ENCODE data around the gene SENP5. TPM values are rescaled to one million over a fixed set of nuclear protein-coding genes. Genes with fewer than 3 reads are reported as not detected.
A peak's percentile ranks its signal among the peaks of the same experiment; 100 is the strongest.

Gene SENP5
- total RNA-seq, 1 experiment from 2014 or later, result 52.3 TPM

DNA sequence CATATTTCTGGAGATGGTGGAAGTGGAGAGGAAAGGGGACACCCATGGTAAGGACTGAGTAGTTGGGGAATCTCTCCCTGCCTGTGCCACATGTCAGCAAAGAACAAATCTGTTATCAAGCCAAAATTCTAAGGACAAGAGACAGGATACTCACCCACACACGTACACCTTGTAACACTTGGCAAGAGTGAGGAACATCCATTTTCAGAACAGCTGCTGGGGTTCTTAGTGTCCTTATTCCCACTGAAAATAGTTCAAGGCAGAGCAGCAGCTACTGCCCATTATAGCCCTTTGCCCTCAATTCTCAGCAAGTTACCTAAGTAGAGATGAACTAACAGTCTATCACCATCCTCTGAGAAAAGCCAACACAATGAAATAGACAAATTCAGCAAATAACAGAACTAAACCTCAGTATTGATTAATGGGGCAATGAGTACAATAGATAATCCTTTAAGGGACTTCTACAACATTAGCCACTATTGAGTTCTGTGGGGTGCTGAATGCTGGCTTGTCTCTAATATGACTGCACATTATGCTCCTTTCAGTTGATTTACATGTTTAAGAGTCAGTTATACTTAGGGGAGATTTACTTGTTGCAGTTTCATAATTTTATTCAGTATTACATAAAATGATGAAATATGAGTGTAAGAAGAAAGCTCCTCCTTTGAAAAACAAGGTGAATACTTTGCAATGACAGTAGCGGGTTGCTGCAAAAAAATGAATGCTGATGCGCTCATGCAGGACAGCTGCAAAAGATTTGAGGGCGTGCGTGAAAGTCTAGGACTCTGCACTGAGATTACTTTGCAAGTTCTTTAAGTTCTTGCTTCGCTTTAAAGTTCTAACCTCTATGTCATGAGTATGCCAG is 22.4 kb downstream of the SENP5 start:
- H3K4me1 ChIP-seq (replicated peaks; ENCODE audit: insufficient read depth), result no peaks in the 10 kb centered on the region
- ChIA-PET POLR2A (ENCODE audit: unreplicated experiment) (interaction anchor here (1.6 kb wide), 1 partner anchor 22 kb away, joined by 9 read pairs; the partner anchor contains the start of gene SENP5), CTCF (no interaction called here)
- no peaks in the 10 kb centered on the region for H3K27me3 ChIP-seq (ENCODE audit: insufficient read depth, low read depth)
- TF ChIP-seq, protein P1, sequence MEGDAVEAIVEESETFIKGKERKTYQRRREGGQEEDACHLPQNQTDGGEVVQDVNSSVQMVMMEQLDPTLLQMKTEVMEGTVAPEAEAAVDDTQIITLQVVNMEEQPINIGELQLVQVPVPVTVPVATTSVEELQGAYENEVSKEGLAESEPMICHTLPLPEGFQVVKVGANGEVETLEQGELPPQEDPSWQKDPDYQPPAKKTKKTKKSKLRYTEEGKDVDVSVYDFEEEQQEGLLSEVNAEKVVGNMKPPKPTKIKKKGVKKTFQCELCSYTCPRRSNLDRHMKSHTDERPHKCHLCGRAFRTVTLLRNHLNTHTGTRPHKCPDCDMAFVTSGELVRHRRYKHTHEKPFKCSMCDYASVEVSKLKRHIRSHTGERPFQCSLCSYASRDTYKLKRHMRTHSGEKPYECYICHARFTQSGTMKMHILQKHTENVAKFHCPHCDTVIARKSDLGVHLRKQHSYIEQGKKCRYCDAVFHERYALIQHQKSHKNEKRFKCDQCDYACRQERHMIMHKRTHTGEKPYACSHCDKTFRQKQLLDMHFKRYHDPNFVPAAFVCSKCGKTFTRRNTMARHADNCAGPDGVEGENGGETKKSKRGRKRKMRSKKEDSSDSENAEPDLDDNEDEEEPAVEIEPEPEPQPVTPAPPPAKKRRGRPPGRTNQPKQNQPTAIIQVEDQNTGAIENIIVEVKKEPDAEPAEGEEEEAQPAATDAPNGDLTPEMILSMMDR (conservative IDR thresholded peaks at IDR 0.05), result no peak
- TF ChIP-seq EZH2 (IDR thresholded peaks at IDR 0.05; ENCODE audit: low read depth), result no peak
- no TSS peak for BruUV-seq (replicated peaks)
- H3F3A ChIP-seq (ENCODE audit: insufficient read depth, low read depth), result peaks cover 15% of the 10 kb centered on the region; the same call in 1 of the 2 replicates
- H3K9me3 ChIP-seq (ENCODE audit: insufficient read depth, low read depth), result no peaks in the 10 kb centered on the region
- peaks cover 46% of the 10 kb centered on the region for H4K20me1 ChIP-seq (ENCODE audit: insufficient read depth)
- H3K36me3 ChIP-seq (ENCODE audit: low read depth), result peaks cover 33% of the 10 kb centered on the region
- no peaks in the 10 kb centered on the region for H3K9me2 ChIP-seq (ENCODE audit: insufficient read depth)
- H3K79me2 ChIP-seq (ENCODE audit: low read depth), result peaks cover 65% of the 10 kb centered on the region
- intact Hi-C loops (cut with micrococcal nuclease; ENCODE audit: unreplicated experiment), result no loop called here
- H3K4me2 ChIP-seq, result no peak overlapping the region
- H2AFZ ChIP-seq, result no peak overlapping the region
- H3K4me3 ChIP-seq, result no peak overlapping the region
- H3K27ac ChIP-seq, result peak overlapping the region; percentile 3; the same call in 1 of the 2 replicates
- DNase-seq, result no peak

DNA sequence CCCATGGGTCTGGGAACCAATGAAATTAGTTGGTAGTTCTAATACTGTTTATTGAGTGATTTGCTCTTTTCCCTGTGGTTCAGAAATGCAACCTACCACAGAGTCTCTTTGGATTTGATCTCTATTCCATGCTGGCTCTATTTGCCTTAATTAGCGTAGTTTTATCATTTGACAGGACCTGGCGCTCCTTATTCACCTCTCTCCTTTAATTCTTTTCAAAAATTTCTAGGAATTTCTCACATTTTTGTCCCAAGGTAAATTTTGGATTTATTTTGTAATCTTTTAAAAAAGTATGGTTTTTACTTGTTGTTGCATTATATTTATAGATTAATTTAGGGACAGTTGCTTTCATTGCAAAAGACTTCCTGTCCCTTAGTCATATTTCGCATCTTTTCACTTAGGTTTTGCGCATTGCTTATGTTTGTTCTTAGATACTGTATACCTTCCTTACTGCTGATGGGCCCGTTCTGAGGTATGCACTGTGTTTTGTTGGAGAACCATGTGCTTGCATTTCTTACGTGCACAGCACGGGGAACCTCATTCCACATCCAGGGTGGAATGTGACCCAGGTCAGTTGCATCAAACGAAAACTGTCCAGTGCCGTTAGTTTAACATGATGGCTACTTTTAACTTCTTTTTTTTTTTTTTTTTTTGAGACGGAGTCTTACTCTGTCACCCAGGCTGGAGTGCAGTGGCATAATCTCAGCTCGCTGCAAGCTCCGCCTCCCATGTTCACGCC is 27.0 kb downstream of the SENP5 start:
- no peaks in the 10 kb centered on the region for H3K27me3 ChIP-seq (ENCODE audit: insufficient read depth, low read depth)

DNA sequence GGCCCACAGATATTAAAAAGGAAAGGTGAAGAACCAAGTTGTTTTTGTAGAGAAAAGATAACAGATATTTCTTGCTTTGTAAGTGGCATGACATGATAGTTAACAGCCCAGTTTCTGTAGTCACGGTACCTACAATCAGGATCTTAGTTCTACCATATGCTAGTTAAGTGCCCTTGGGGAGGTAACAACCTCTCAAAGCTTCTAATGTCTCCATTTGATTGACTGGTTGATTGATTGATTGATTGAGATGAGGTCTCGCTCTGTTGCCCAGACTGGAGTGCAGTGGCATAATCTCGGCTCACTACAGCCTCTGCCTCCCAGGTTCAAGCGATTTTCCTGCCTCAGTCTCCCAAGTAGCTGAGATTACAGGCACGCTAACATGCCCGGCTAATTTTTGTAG is 28.5 kb downstream of the SENP5 start:
- Histone ChIP-seq H2AFZ (no peak overlapping the region), H3K27ac (no peak overlapping the region), H3K4me1 (replicated peaks; ENCODE audit: insufficient read depth) (no peaks in the 10 kb centered on the region), H3K4me2 (no peak overlapping the region), H4K20me1 (ENCODE audit: insufficient read depth) (peaks cover 50% of the 10 kb centered on the region), H3F3A (ENCODE audit: insufficient read depth, low read depth) (peaks cover 10% of the 10 kb centered on the region; the same call in 1 of the 2 replicates), H3K9me3 (ENCODE audit: insufficient read depth, low read depth) (no peaks in the 10 kb centered on the region), H3K36me3 (ENCODE audit: low read depth) (peaks cover 29% of the 10 kb centered on the region), H3K79me2 (ENCODE audit: low read depth) (peaks cover 54% of the 10 kb centered on the region), H3K4me3 (no peak overlapping the region), H3K27me3 (ENCODE audit: insufficient read depth, low read depth) (no peaks in the 10 kb centered on the region), H3K9me2 (ENCODE audit: insufficient read depth) (no peaks in the 10 kb centered on the region)
- no TSS peak for BruUV-seq (replicated peaks)
- TF ChIP-seq, protein P1 (conservative IDR thresholded peaks at IDR 0.05), result no peak
- TF ChIP-seq EZH2 (IDR thresholded peaks at IDR 0.05; ENCODE audit: low read depth), result no peak
- DNase-seq, result no peak
- ChIA-PET POLR2A (ENCODE audit: unreplicated experiment) (no interaction called here), CTCF (no interaction called here)
- intact Hi-C loops (cut with micrococcal nuclease; ENCODE audit: unreplicated experiment), result no loop called here

More for the DNA sequence above, 27.0 kb downstream of the SENP5 start:
- CTCF ChIA-PET, result no interaction called here
- POLR2A ChIA-PET (ENCODE audit: unreplicated experiment), result no interaction called here
- BruUV-seq (replicated peaks), result no TSS peak
- Histone ChIP-seq H3K36me3 (ENCODE audit: low read depth) (peaks cover 19% of the 10 kb centered on the region; the same call in 1 of the 2 replicates), H2AFZ (no peak overlapping the region), H3K4me1 (replicated peaks; ENCODE audit: insufficient read depth) (no peaks in the 10 kb centered on the region), H3K9me3 (ENCODE audit: insufficient read depth, low read depth) (no peaks in the 10 kb centered on the region), H4K20me1 (ENCODE audit: insufficient read depth) (peaks cover 62% of the 10 kb centered on the region), H3K79me2 (ENCODE audit: low read depth) (peaks cover 63% of the 10 kb centered on the region), H3K4me3 (no peak overlapping the region), H3F3A (ENCODE audit: insufficient read depth, low read depth) (peaks cover 14% of the 10 kb centered on the region; the same call in 1 of the 2 replicates), H3K4me2 (no peak overlapping the region), H3K27ac (no peak overlapping the region), H3K9me2 (ENCODE audit: insufficient read depth) (no peaks in the 10 kb centered on the region)
- intact Hi-C loops (cut with micrococcal nuclease; ENCODE audit: unreplicated experiment), result no loop called here
- no peak for TF ChIP-seq EZH2 (IDR thresholded peaks at IDR 0.05; ENCODE audit: low read depth)
- TF ChIP-seq, protein P1 (conservative IDR thresholded peaks at IDR 0.05), result no peak
- DNase-seq, result no peak
